GM23338 (cell line): ENCODE data around the gene BRD7.

Experiments
- CREB1 ChIP-seq: fragments of 250-450 bp; sonication (Bioruptor Pico); IDR thresholded peaks from 2 replicates; pipeline ENCODE4 v1.5.0; 2020; ENCODE audit warnings: low read depth, mild to moderate bottlenecking, moderate library complexity
- CTCF ChIP-seq, 2 experiments: fragments of 200-600 bp in 1 of 2; sonication (generic) in 1 of 2; conservative IDR thresholded peaks; 2 replicates each; pipeline versions ENCODE4 v1.5.1 to v1.6.1; 2016 to 2017; ENCODE audit warnings: antibody characterized with exemption in 2 of 2, low read depth in 2 of 2, mild to moderate bottlenecking in 2 of 2, moderate library complexity in 1 of 2
- ETS1 ChIP-seq: IDR thresholded peaks from 2 replicates; pipeline ENCODE4 v1.6.1; 2016; ENCODE audit warnings: antibody characterized with exemption
- EZH2 ChIP-seq: fragments of 200-600 bp; sonication (generic); IDR thresholded peaks from one replicate; pipeline ENCODE4 v1.8.0; 2017; ENCODE audit warnings: antibody characterized with exemption, mild to moderate bottlenecking, low read depth; ENCODE audit not compliant: unreplicated experiment
- EZH2phosphoT487 ChIP-seq: fragments of 200-600 bp; sonication (generic); IDR thresholded peaks from one replicate; pipeline ENCODE4 v1.8.1; 2018; ENCODE audit warnings: antibody characterized with exemption; ENCODE audit not compliant: unreplicated experiment
- NANOG ChIP-seq: IDR thresholded peaks from 2 replicates; pipeline ENCODE4 v1.6.1; 2016; ENCODE audit warnings: antibody characterized with exemption, borderline replicate concordance
- POLR2AphosphoS5 ChIP-seq: IDR thresholded peaks from 2 replicates; pipeline ENCODE4 v1.6.1; 2016; ENCODE audit warnings: antibody characterized with exemption, low read depth
- REST ChIP-seq: IDR thresholded peaks from one replicate; pipeline ENCODE4 v1.6.1; 2018; ENCODE audit warnings: antibody characterized with exemption; ENCODE audit not compliant: unreplicated experiment
- STAT1 ChIP-seq: IDR thresholded peaks from one replicate; pipeline ENCODE4 v1.6.1; 2016; ENCODE audit warnings: antibody characterized with exemption; ENCODE audit not compliant: unreplicated experiment
- ZNF114 ChIP-seq: fragments of 250-450 bp; sonication (Bioruptor Pico); IDR thresholded peaks from 2 replicates; pipeline ENCODE4 v1.5.0; 2020; ENCODE audit warnings: mild to moderate bottlenecking, moderate library complexity
- ZNF331 ChIP-seq: fragments of 250-450 bp; sonication (Bioruptor Pico); IDR thresholded peaks from 2 replicates; pipeline ENCODE4 v1.5.0; 2020; ENCODE audit warnings: low read depth, mild to moderate bottlenecking, moderate library complexity

GRCh38 chr16:50334106-50334975, 34.4 kb downstream of the BRD7 start:
- TF ChIP-seq CTCF (conservative IDR thresholded peaks at IDR 0.05; ENCODE audit: low read depth in 2 of 2) (no peak), POLR2AphosphoS5 (no peak), REST (no peak), EZH2phosphoT487 (no peak), EZH2 (no peak), CREB1 (CRISPR knock-in tag) (no peak), STAT1 (no peak), NANOG (no peak), ZNF331 (CRISPR knock-in tag) (no peak), ZNF114 (CRISPR knock-in tag) (no peak), ETS1 (no peak)
